BE2C (cell line): ENCODE data around the gene DYRK1A.

Source experiments
- DNase-seq: peaks from one replicate; pipeline ENCODE4 v3.0.0-alpha.2; 2020
- H3K27me3 ChIP-seq: fragments of 250-450 bp; sonication (Bioruptor Pico); 2 replicates; pipeline ENCODE4 v1.5.1; 2020; ENCODE audit warnings: mild to moderate bottlenecking
- H3K36me3 ChIP-seq: fragments of 250-450 bp; sonication (Bioruptor Pico); 2 replicates; pipeline ENCODE4 v1.5.1; 2020; ENCODE audit warnings: mild to moderate bottlenecking
- H3K4me1 ChIP-seq: fragments of 250-450 bp; sonication (Bioruptor Pico); 2 replicates; pipeline ENCODE4 v1.5.1; 2020
- H3K4me3 ChIP-seq: 2 replicates; pipeline ENCODE4 v1.5.1; 2011; ENCODE audit warnings: low read depth, low read length
- H3K9me3 ChIP-seq: fragments of 250-450 bp; sonication (Bioruptor Pico); 2 replicates; pipeline ENCODE4 v1.5.1; 2020
- TF ChIP-seq, protein P1 (sequence below): IDR thresholded peaks from 2 replicates; pipeline ENCODE4 v1.5.1; 2012; ENCODE audit warnings: mild to moderate bottlenecking, low read depth, low read length

Gene DYRK1A

GRCh38 chr21:37422382-37422781, 55.8 kb downstream of the DYRK1A start:
- Histone ChIP-seq H3K9me3 (no peaks in the 10 kb centered on the region), H3K36me3 (peaks cover 46% of the 10 kb centered on the region), H3K4me3 (no peak overlapping the region), H3K4me1 (peaks cover 6% of the 10 kb centered on the region), H3K27me3 (no peaks in the 10 kb centered on the region)
- TF ChIP-seq, protein P1, sequence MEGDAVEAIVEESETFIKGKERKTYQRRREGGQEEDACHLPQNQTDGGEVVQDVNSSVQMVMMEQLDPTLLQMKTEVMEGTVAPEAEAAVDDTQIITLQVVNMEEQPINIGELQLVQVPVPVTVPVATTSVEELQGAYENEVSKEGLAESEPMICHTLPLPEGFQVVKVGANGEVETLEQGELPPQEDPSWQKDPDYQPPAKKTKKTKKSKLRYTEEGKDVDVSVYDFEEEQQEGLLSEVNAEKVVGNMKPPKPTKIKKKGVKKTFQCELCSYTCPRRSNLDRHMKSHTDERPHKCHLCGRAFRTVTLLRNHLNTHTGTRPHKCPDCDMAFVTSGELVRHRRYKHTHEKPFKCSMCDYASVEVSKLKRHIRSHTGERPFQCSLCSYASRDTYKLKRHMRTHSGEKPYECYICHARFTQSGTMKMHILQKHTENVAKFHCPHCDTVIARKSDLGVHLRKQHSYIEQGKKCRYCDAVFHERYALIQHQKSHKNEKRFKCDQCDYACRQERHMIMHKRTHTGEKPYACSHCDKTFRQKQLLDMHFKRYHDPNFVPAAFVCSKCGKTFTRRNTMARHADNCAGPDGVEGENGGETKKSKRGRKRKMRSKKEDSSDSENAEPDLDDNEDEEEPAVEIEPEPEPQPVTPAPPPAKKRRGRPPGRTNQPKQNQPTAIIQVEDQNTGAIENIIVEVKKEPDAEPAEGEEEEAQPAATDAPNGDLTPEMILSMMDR: no peak
- no peak for DNase-seq

GRCh38 chr21:37423103-37423502, 56.5 kb downstream of the DYRK1A start:
- Histone ChIP-seq H3K36me3 (peaks cover 49% of the 10 kb centered on the region), H3K4me1 (peaks cover 6% of the 10 kb centered on the region), H3K4me3 (no peak overlapping the region), H3K27me3 (no peaks in the 10 kb centered on the region), H3K9me3 (no peaks in the 10 kb centered on the region; the same call in 1 of the 2 replicates)
- TF ChIP-seq, protein P1: no peak
- DNase-seq: no peak

- H3K9me3 ChIP-seq: no peaks in the 10 kb centered on the region; the same call in 1 of the 2 replicates
- no peak for DNase-seq
- peaks cover 4% of the 10 kb centered on the region; the same call in 1 of the 2 replicates for H3K4me1 ChIP-seq
- TF ChIP-seq, protein P1: no peak
- no peaks in the 10 kb centered on the region for H3K27me3 ChIP-seq
- H3K36me3 ChIP-seq: peaks cover 49% of the 10 kb centered on the region
- no peak overlapping the region for H3K4me3 ChIP-seq
These were observed 57.8 kb downstream of the DYRK1A start for GRCh38 chr21:37424396-37424795.

DNA sequence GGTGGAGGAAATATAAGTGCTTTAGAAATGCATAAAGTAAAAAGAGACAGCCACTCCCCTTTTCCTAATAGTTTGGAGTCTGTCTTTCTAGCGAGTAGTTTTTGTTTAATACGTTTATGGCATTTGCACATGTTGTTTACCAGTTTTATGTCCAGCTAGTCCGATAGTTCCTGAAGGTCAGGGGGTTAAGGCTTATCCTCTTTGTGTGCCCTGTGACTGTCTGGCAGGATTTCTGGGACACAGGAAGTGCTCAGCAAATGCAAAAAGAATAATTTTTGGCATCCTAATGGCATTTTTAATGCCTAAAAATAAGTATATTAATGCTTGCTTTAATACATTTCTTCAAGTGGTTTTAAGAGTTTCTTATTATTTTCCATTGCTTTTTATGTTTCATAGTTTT, 58.4 kb downstream of the DYRK1A start:
- no peak overlapping the region for H3K4me3 ChIP-seq
- TF ChIP-seq, protein P1: no peak
- H3K4me1 ChIP-seq: peaks cover 4% of the 10 kb centered on the region; the same call in 1 of the 2 replicates
- no peaks in the 10 kb centered on the region; the same call in 1 of the 2 replicates for H3K9me3 ChIP-seq
- DNase-seq: no peak
- H3K36me3 ChIP-seq: peaks cover 49% of the 10 kb centered on the region
- no peaks in the 10 kb centered on the region for H3K27me3 ChIP-seq

GRCh38 chr21:37425684-37426083, 59.1 kb downstream of the DYRK1A start:
- TF ChIP-seq, protein P1: no peak
- H3K9me3 ChIP-seq: no peaks in the 10 kb centered on the region; the same call in 1 of the 2 replicates
- H3K4me1 ChIP-seq: peaks cover 4% of the 10 kb centered on the region; the same call in 1 of the 2 replicates
- no peaks in the 10 kb centered on the region for H3K27me3 ChIP-seq
- no peak for DNase-seq
- peaks cover 48% of the 10 kb centered on the region for H3K36me3 ChIP-seq
- no peak overlapping the region for H3K4me3 ChIP-seq

DNA sequence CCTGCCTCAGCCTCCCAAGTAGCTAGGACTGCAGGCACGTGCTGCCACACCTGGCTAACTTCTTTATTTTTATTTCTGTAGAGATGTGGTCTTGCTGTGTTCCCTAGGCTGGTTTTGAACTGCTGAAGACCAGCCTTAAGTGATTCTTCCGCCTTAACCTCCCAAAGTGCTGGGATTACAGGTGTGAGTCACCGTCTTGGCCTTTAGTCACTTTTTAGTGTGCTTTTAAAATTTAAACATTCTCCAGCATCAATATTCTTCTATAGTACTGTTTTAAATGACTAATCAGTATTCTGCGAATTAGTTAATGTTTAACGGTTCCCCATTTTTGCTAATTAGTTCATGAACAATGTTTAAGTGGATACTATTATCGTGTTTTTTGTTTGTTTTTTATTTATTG, 60.6 kb downstream of the DYRK1A start:
- TF ChIP-seq, protein P1: no peak
- no peak for DNase-seq
- Histone ChIP-seq H3K36me3 (peaks cover 44% of the 10 kb centered on the region), H3K4me1 (peaks cover 4% of the 10 kb centered on the region; the same call in 1 of the 2 replicates), H3K4me3 (no peak overlapping the region), H3K27me3 (no peaks in the 10 kb centered on the region), H3K9me3 (no peaks in the 10 kb centered on the region; the same call in 1 of the 2 replicates)
